NCI-H2107 treated with DMSO at 0.1 percent for 48 hours (cell line): ENCODE results near the gene KCNQ1OT1.

Experiments used
- DNase-seq: peaks from one replicate; lab custom pipeline; 2025; ENCODE audit not compliant: unreplicated experiment; lab: John Stamatoyannopoulos, UW

The KCNQ1OT1 gene

DNA sequence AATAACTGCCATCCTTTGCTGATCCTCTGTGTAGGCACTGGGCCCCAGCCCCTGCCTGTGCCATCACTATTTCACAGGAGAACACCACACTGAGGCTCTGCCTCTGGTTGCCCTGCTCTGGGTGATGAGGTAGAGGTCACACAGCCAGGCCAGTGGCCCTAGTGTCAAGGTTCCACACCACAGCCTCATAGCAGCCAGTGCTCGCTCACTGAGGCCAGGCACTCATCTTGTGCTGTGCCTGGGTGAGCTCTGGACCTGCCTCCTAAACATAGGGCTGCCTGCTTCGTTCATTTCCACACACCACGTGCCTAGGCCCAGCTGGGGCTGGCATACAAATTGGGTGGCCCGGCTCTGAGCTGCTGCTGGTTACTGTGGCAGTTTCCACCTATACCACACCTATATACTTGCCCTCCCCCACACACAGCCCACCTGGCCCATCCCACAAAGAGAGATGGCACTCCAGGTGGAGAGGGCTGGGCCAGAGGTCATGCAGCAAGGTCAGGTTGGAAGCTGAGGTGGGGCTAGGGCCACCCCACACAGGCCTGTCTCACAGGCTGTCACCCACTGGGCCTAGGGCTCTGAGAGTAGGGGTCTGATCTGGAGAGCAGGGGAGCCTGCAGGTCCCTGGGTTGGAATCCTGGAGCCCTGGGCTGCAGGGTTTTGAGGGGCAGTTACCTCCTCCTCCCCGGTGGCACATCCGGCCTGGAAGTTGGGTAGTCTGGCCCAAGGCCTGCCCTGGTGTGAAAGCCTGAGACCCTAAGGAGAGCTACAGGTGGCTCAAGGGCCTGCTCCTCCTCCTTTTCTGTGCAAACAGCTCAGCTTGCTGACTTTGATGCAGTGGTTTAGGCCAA is 11.2 kb downstream of the KCNQ1OT1 start:
- DNase-seq = no peak

DNA sequence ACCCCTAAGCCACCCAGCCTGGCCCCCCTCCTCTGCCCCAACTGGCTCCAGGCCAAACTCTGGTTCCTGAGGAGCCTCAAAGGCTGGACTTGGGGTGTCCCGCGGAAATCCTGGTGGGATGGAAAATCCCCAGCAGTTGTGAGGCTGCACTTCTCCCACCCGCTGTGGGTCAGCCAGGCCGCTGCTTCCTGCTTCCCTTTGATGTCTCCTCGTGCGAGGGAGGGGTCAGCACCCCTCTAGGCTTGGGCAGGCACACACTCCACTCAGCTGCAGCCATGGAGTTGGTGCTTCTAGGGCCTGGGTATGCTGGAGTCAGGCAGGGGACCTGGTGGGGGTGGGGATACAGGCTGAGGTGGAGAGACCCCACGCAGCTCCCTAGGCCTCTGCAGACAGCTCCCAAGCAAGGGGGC is 12.0 kb downstream of the KCNQ1OT1 start:
- DNase-seq = no peak

DNA sequence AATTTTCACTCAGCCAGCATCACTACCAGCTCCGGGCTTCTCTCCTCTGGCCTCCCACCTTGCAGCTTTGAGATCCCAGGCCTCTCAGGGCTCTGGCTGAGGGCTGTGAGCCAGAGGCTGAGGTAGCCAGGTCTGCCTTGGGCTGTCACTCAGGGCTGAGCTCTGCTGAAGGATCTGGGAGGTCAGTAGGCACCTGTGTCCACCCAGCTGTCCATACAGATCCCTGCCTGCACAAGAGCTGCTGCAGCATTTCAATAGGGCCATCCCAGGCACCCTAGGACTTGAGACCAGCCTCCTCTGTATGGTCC is 12.6 kb downstream of the KCNQ1OT1 start:
- no peak for DNase-seq

DNA sequence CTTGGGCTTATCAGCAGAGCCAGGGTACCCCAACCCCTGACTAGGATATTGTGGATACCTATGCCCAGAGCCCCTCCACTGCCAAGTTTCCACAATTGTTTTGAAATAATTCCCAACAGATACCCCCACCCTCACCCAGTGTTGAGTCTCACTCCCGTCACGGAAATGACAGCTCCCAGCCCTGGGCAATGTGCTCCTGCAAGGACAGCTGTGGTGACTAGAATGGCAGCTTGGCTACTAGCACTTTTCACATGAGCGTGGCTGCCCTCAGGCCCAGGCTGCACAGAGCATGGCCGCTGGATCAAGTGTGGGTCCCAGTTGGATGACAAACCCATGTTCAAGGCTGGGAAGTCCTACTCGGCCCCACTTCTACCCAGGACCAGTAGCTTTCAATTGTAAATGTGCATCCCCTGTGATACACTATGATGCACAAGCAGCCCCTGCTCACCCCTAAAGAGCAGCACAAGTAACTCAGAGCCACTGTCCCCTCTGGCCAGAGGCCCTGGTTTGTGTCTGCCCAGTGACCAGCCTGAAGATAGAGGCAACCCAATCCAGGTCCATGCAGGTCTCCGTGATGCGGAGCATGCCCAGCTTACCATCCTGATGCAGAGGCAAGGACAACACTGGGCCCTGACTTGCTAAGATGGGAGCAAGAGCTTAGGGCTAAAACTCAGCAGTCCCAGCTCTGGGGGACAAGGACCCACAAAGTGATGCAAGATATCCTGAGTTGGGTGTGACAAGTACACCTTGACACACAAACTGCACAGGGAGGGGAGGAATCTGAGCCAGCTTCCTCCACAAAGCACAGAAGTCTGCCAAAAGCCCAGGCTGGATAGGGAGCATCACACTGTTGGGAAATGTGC is 13.2 kb downstream of the KCNQ1OT1 start:
- no peak for DNase-seq

DNA sequence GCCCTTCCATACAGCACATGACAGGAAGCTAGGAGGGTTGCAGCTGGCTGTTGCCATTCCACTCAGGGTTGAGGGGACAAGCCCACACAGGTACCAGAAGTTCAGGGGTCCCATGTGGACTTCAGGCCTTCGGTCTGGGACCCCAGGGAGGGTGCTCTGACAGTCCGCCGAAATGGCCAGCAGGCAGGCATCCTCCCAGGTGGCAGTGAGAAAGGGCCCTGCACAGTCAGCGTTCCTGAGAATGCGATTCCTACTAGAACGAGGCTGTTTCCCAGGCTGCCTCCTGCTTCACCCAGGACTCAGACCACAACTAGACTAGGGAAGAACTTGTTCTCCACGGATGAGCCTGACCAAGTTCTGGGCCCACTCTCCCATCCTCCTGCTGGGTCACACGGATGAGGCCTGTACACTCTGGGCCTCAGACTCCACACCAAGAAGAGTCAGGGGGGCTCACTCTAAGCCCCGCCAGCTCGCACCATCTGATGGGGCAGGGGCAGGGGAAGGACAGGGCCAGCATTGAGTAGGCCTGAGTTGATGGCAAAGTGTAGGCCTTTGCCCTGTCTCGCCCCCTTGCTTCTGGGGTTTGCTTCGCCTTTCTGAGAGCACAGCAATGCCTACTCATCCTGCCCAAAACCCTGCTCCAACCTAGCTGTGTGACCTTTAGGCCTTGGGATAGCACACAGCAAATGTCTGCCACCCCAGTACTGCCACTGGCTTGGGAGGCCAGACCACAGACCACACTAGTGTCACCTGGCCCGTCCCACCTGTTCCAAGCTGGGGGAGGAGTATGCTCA is 14.0 kb downstream of the KCNQ1OT1 start:
- DNase-seq = no peak

DNA sequence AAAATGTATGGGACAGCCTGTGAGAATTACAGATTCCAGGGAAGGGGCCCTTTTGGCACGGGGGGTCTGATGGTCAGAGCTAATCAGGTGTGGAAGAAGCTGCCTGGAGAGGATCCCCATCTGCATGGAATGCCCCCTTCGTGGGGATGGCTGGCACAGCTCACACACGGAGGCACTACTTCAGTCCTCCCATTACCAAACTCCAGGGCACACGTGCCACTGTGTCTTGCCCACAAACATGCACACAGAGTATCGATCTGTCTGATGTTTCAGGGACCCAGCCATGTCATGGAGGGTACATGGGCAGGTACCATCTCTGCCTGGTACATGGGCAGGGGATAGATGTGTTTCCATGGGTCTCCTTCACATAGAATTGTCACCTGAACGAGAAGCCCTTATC is 14.7 kb downstream of the KCNQ1OT1 start:
- DNase-seq = no peak

DNA sequence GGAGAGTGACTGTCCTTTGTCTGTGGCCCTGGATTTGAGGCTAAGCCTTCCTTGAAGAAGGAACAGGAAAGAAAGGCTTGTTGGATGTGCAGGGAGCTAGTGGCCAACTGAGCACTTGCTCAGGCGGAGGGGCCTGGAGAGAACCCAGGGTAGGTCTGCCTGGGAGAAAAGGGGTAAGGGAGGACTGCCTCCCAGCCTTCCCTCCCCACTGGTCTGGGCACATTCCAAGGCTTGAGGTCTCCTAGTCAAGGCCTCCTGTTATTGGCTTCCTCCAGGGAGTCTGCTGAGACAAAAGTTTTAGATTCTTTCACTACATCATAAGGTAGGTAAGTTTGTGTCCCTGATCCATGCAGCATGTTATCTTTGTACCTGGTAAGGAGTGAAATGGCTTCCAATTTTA is 15.2 kb downstream of the KCNQ1OT1 start:
- DNase-seq = no peak

DNA sequence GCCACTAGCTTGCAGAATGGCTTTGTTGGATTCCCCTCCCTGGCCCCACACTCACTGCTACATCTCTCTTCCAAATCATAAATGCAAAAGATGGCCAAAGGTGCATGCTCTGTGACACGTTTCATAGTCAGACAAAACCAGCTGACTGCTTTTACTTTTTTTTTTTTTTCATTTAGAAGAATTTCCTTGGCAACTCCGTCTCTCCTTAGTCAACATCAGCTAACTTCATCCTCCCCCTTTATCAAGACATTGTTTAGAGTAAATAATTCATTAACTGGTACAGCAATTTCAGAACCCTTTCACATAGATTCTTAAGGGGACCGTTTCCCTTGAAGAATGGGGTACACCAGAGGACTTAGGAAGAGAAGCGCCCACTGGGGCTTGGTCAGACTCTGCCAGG is 16.0 kb downstream of the KCNQ1OT1 start:
- no peak for DNase-seq

DNA sequence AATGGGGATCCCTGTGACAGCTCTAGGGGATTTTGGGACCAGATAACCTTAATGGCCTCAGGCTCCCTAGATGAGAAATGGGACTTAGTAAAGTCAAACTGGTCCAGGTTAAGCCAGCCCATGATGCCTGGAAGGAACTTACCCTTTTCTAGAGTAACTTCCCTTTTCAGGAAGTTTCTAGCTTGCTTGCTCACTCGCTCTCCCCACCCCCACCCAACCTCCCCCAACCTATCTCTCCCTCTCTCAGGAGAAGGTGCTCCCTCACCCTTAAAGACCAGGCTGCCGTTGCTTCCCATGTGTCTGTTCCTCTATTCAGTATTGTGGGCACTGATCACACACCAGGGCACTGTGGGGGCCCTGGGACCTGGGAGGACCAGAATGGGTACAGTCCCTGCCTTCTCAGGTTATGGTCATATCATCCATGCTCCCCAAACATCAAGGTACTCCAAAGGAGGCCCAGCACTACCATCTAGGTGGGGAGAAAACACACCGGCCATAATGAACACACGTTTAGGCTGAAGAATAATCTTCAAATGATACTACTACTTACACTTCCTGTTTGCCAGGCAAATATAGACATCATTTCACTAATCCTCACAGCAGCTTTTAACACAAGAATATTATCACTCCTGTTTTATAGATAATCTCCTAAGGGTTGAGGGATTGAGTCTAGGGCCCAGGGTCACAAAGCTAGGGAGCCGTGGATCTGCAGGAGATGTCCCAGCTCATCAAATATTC is 18.2 kb downstream of the KCNQ1OT1 start:
- no peak for DNase-seq

DNA sequence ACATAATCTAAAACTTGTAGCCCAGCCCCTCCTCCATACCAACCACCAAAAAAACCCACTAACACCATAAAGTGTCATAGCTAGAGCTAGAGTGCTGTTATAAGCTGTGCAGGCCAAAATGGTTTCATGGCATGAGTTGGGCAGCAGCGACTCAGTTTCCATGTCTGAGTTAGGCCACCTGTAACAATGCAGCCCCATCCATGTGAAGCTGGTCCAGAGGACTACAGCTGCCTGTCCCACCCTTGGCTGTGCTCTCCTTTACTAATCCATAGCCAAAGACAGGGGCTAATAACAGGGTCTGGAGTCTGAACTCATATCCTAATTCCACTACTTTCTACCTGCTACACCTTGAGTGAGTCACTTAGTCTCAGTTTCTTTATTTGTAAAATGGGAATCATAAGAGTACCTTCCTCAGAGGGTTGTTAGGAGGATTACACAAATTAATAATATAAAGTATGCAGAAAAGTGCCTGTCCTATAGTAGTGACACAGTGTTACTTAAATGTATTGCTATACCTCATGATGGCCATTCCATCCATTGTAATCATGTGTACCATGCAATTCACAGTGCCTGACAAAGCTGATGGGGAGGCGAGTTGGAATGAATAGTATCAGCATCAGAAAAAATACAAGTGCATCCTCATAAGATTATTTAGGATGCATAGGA is 20.6 kb downstream of the KCNQ1OT1 start:
- no peak for DNase-seq

DNA sequence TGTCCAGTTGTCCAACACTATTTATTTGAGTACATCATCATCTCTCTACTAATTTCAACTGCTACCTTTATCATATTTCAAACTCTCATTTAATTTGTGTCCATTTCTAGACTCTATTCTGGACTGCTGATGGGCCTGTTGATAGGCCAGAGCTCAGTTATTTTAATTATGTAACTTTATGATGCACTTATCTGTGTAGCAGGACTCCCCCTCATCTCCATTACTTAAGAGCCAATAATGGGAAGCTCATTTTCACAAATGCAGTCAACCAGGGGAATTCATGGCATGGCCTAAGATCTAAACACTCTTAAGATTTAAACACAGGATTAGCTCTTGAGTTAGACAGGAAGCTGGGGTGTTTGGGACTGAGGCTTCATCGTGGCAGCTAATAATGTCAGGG is 21.4 kb downstream of the KCNQ1OT1 start:
- DNase-seq = no peak

DNA sequence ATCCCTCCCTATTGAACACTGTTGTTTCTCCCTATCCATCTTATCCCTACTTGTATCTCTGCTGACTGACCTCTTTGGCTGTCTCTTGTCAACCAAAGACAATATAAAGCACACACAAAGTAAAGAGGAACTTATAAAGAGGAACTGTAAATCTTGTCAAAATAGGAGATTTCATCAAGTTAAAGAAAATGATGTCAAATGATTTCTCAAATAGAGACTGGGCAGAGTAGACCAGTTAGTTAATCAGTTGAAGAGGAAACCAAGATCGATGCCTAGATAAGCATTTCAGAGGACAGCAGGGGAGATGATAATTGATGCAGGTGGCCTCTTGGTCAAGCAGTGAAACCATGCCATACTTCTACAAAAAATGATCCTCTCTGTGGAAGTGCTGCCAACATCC is 22.7 kb downstream of the KCNQ1OT1 start:
- DNase-seq = no peak

DNA sequence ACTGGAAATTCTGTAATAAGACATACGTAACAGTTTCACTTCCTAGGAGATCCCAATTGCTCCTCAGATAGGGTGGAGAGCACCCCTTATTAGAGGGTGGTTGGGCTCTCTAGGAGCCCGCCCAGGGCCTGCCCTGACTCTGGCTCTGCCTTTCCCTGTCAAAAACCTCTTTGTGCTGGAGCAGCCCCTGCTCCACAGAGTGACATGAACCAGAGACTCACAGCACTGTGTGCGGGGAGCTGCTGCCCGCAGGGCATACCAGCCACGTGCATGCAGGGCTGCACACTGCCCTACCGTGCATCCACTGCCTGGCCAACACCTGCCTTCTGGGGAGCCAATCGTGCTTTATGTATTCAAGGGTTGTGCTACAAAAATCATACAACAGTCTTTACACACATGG is 24.3 kb downstream of the KCNQ1OT1 start:
- DNase-seq = no peak

DNA sequence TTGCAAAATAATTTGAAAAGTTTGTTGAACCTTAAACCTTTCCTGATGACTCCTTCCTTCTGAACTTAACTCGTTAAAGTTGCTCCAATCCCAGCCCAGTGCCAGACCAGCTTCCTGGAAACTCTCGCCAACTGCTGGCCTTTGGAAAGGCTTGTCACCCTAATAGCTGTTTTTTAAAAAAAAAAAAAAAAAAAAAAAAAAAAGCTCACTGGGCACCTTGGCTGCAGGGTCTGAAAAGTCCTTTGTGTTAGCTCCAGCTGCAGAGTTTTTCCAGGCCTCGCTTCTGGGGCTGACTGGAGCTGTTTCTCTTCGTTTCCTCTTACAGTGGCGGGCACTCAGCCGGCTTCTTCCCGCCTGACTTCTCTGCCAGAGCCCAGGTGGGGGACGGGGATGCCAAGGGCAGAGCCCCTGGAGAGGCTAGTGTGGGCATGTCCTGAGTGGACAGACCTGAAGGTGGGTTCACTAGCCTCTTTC is 25.1 kb downstream of the KCNQ1OT1 start:
- no peak for DNase-seq

DNA sequence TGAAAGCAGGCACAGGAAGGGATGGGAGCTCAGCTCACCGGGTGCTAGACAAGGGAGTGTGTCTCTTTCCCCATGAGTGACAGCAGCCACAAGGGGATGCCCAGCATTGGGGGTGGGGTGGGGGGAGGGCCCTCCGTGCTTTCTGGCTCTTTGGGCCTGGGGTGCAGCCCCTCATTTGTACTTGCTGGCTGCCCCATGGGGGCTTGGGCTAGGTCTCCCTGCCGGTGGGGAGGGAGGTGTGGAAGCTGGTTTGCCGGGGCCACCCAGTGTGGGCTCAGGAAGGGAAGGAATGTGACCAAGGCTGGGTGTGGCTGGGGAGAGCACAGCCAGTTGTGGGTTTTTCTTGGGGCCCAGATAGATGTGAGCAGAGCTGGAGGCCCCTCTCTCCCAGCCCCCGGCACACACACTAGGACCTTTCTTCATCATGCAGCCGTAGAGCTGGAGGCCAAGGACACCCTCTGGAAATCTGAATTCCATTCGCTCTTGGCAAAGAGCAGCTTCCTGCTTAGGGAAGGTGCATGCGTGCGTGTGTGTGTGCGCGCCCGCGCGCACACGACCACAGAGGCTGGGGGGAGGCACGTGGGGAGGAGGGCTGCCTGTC is 25.8 kb downstream of the KCNQ1OT1 start:
- DNase-seq = no peak

DNA sequence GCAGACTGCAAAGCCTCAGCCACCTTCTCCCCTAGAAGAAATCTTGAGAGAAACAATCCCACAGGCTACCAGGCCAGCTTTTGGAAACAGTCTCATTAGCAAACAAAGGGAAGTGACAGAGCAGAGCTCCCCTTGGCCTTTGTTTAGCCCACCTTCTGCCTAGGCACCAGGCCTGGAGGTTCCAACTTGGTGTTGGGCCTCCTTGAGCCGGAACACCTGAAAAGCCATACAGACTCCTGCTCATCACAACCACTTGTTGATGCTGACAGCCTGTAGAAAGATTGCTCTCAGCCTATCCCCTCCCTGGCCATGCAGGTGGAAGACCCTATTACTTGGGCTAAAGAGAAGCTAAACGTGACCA is 26.6 kb downstream of the KCNQ1OT1 start:
- no peak for DNase-seq

DNA sequence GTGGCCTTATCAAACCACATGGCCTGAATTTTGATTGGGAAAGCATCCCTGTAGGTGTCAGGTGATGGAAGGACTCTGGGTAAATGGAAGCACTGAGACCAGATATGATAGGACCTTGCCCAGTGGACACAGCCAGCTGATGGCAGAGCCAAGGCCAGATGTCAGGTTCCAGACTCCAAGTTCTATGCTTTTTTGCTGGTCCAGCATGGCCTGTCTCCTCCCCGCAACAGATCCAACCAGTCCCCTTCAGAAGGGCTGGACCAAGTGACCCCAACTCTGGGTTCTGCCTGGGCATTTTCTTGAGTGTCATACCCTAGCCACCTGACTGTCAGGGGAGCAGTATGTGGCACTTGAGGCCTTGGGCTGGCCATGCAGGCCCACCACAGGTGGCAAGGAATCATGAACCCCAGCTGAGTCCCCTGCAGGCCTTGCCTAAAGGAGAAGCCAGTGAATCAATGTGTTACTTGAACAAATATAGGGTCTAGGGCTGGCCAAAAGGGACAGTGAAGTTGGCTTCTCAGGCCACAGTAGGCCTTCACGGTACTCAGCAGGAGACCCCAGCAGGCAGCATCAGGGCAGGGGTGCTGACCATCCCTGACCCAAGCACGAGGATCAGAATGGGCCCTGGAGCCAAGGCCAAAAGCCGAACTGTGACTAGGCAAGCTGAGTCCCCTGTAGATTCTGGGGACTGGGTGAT is 27.1 kb downstream of the KCNQ1OT1 start:
- no peak for DNase-seq

DNA sequence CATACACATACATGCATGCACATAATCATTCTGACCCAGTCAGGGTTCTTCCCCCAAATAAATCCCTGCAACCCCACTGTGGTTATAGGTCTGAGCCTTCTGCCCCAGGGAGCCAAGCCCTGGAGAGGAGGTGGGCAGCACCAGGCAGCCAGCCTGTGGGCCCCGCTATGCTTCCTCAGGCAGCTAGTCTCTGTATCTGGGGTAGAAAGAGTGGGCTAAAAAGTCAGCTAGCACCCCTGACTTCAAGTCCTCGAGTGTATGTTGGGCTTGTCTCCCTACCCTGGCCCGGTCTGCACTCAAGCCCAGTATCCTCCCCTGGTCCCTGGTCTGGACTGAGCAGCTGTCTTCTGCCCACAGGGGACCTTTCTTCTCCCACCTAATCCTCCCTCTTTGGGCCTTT is 28.0 kb downstream of the KCNQ1OT1 start:
- no peak for DNase-seq

DNA sequence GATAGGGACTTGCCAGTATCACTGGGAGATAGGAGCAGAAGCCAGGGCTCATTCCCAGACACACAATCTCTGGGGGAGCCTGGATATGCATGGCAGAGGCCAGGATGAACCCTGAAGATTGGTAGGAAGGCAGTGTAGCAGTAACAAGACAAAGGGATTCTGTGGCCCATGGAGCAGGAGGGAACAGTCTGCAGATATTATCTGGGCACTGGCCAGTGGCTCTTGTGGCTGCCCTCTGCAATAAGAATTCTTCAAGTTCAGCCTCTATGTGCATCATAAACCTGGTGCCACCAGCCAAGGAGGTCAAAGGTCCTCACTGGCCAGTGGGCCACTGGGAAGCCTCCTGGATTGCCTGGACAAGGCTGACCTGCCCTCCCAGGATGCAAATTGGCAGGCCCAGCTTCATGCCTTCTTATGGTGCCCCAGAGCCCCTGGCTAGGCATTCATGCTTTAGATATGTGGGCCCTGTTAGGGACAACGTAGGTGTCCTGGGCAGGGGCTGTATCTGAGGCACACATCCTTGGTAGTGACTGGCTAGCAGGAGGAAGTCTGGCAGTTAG is 29.2 kb downstream of the KCNQ1OT1 start:
- no peak for DNase-seq
